Testis (tissue), 2 donors: ENCODE results near the gene GSTO2.

Experiments used
- CTCF ChIP-seq, 3 experiments: fragments of 450-650 bp in 2 of 3; fragments of 200-600 bp in 1 of 3; sonication (generic) in 1 of 3; IDR thresholded peaks; one replicate each; pipeline ENCODE4 v1.5.1; 2016 to 2019; ENCODE audit warnings: antibody characterized with exemption in 3 of 3, mild to moderate bottlenecking in 2 of 3, moderate library complexity in 1 of 3
- POLR2A ChIP-seq: fragments of 450-650 bp; IDR thresholded peaks from one replicate; pipeline ENCODE4 v1.6.1; 2017; ENCODE audit warnings: antibody characterized with exemption, mild to moderate bottlenecking, moderate library complexity

GRCh38 chr10:104317269-104317710 lies 48.3 kb downstream of the GSTO2 start:
- TF ChIP-seq CTCF (IDR thresholded peaks at IDR 0.05), result no peak
- TF ChIP-seq POLR2A, result no peak
